IPS-15b (cell line): Measurements from ENCODE around the gene LMTK2.
"Not testable (repeated sequence)": the region's sequence is repeated elsewhere in the genome, so short reads cannot be mapped to it uniquely, and the experiment has no call there.

ENCODE experiments used
- H3K27me3 ChIP-seq: one replicate; pipeline ENCODE4 v1.6.1; 2013; ENCODE audit warnings: low read length; ENCODE audit not compliant: control insufficient read depth, insufficient read depth
- H3K36me3 ChIP-seq: one replicate; pipeline ENCODE4 v1.6.1; 2013; ENCODE audit warnings: low read length; ENCODE audit not compliant: control insufficient read depth, insufficient read depth
- H3K4me1 ChIP-seq: one replicate; pipeline ENCODE4 v1.6.1; 2013; ENCODE audit warnings: mild to moderate bottlenecking, low read length; ENCODE audit not compliant: control insufficient read depth, insufficient read depth
- H3K4me3 ChIP-seq: one replicate; pipeline ENCODE4 v1.5.1; 2013; ENCODE audit warnings: low read depth, low read length
- H3K9ac ChIP-seq: one replicate; pipeline ENCODE4 v1.6.1; 2013; ENCODE audit warnings: low read depth, mild to moderate bottlenecking, low read length
- H3K9me3 ChIP-seq: one replicate; pipeline ENCODE4 v1.6.1; 2013; ENCODE audit warnings: mild to moderate bottlenecking, low read length; ENCODE audit not compliant: control insufficient read depth, insufficient read depth

The LMTK2 gene

DNA sequence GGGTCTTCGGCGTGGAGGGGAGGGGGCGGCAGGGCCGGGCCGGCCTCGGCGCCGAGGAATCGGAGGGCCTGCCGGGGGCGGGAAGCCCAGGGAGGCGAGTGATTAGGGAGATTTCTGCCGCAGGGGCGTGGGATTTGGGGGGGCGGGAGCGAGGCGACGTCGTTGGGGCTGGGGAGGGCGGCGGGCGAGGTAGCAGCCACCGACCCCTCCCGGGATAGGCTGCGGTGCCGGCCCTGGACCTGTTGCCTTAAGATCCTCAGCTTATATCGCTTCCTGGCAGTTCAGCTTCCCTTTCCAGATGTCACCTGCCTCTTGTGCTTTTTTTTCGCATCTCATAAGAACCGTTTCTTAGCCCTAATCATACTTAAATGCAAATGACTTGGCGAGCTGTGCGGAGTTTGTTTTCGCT is 655 bp downstream of the LMTK2 start:
- Histone ChIP-seq H3K9ac (no peak overlapping the region), H3K9me3 (no peaks in the 10 kb centered on the region), H3K4me1 (peaks cover 9% of the 10 kb centered on the region), H3K36me3 (peaks cover 2% of the 10 kb centered on the region), H3K4me3 (peak overlapping the region; percentile 76), H3K27me3 (no peaks in the 10 kb centered on the region)

DNA sequence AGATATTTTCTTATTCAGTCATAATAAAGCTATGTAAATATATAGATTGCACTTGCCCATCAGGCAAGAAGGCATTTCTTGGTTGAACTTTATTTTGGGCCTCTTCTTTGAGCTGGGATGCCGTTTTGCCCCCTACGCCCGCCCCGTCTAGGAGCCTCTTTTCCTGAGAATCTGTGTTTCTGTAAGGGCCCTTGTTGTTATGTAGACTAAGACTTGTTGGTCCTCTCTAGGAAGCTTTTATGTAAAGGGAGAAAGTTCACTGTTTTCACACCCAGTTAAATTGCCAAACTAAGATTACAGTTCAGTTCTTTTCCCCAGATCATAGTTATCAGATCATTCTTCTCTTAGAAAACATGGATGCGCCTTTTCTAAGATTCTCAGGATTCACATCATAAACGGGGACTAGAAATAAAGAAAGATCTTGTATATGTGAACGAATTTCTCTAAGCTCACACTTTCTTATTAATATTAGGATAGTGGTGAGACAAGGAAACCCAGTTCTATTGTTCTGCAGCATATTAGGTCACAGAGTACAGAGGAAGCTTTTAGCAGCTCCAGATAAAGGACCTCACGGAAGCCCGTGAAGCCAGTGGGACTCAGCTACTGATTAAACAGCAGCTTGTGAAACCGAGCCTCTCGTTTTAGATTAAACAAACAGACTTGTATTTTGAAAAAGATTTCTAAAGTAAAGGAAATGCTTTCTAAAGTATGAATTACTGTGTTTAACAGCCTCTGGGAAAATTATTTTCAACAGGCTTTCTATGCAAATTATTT is 3.8 kb downstream of the LMTK2 start:
- Histone ChIP-seq H3K36me3 (peaks cover 2% of the 10 kb centered on the region), H3K9me3 (no peaks in the 10 kb centered on the region), H3K4me3 (peak overlapping the region; percentile 16), H3K27me3 (no peaks in the 10 kb centered on the region), H3K9ac (no peak overlapping the region), H3K4me1 (peaks cover 11% of the 10 kb centered on the region)

DNA sequence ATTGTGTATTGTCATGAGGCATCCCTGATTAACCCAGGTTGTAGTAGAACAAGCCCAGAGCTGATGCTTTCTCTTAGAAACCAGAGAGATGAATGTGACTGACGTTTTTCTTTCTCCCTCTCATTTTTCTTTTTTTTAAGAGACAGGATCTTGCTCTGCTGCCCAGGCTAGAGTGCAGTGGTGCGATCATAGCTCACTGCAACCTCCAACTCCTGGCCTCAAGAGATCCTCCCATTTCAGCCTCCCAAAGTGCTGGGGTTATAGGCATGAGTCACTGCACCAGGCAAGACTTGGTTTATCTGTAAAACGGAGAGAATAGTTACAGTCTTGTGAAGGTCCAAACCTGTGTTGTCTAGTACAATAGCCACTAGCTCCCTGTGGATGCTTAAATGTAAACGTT is 5.4 kb downstream of the LMTK2 start:
- Histone ChIP-seq H3K9ac (no peak overlapping the region), H3K36me3 (no peaks in the 10 kb centered on the region), H3K9me3 (no peaks in the 10 kb centered on the region), H3K27me3 (no peaks in the 10 kb centered on the region), H3K4me1 (peaks cover 15% of the 10 kb centered on the region), H3K4me3 (no peak overlapping the region)

- no peak overlapping the region for H3K4me3 ChIP-seq
- no peaks in the 10 kb centered on the region for H3K36me3 ChIP-seq
- no peaks in the 10 kb centered on the region for H3K27me3 ChIP-seq
- H3K9me3 ChIP-seq, result no peaks in the 10 kb centered on the region
- H3K4me1 ChIP-seq, result peaks cover 10% of the 10 kb centered on the region
- no peak overlapping the region for H3K9ac ChIP-seq
These were observed 9.3 kb downstream of the LMTK2 start for GRCh38 chr7:98115746-98116525.

GRCh38 chr7:98116656-98117461 is 10.2 kb downstream of the LMTK2 start:
- H3K9ac ChIP-seq, result no peak overlapping the region
- no peaks in the 10 kb centered on the region for H3K9me3 ChIP-seq
- no peak overlapping the region for H3K4me3 ChIP-seq
- H3K36me3 ChIP-seq, result no peaks in the 10 kb centered on the region
- H3K4me1 ChIP-seq, result peaks cover 5% of the 10 kb centered on the region
- no peaks in the 10 kb centered on the region for H3K27me3 ChIP-seq

GRCh38 chr7:98119256-98119918 is 12.7 kb downstream of the LMTK2 start:
- Histone ChIP-seq H3K4me3 (no peak overlapping the region), H3K9ac (no peak overlapping the region), H3K4me1 (peaks cover 5% of the 10 kb centered on the region), H3K27me3 (no peaks in the 10 kb centered on the region), H3K36me3 (no peaks in the 10 kb centered on the region), H3K9me3 (no peaks in the 10 kb centered on the region)

DNA sequence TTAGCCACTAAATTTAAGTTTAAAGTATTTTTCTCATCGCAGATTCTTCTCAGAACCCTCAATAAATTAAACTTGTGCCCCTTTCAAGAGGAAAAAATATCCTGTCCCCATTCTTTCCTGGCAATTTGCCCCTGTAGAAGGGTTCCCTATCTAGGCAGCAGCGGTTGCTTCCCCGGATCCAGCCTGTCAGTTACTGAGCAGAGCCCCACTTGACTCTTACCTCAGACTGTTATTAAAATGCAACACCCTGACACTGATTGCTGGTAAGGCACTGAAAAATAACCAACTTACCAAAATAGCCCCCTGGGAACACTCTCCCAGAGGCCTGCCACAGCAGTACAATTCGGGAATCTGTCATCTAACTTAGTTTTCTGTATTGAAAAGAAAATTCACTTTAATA is 13.9 kb downstream of the LMTK2 start:
- Histone ChIP-seq H3K4me1 (peaks cover 3% of the 10 kb centered on the region), H3K27me3 (no peaks in the 10 kb centered on the region), H3K36me3 (no peaks in the 10 kb centered on the region), H3K9ac (no peak overlapping the region), H3K4me3 (no peak overlapping the region), H3K9me3 (no peaks in the 10 kb centered on the region)

GRCh38 chr7:98121388-98121787 is 14.7 kb downstream of the LMTK2 start:
- not testable (repeated sequence) for H3K4me3 ChIP-seq, H3K9me3 ChIP-seq, H3K4me1 ChIP-seq, H3K9ac ChIP-seq, H3K36me3 ChIP-seq, H3K27me3 ChIP-seq

DNA sequence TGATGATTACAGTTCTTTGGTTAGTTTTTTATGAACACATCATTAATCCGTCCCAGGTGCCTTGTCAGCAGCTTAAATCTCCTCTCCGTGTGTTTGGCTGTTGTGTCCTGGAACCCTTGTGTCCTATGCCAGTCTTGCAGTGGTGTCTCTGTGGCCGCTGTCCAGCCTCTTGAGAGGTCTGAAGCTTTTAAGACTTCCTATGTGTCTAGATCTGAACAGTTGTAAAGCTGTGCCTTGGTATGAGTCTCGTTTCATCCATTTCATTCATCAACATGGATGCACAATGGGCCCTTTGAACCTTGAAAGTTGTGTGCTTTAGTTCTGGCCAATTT is 16.7 kb downstream of the LMTK2 start:
- Histone ChIP-seq H3K4me1 (no peaks in the 10 kb centered on the region), H3K4me3 (no peak overlapping the region), H3K36me3 (no peaks in the 10 kb centered on the region)

GRCh38 chr7:98125759-98126158 is 19.1 kb downstream of the LMTK2 start:
- H3K27me3 ChIP-seq, result no peaks in the 10 kb centered on the region
- H3K36me3 ChIP-seq, result no peaks in the 10 kb centered on the region

More for the DNA sequence above, 16.7 kb downstream of the LMTK2 start:
- no peak overlapping the region for H3K9ac ChIP-seq
- no peaks in the 10 kb centered on the region for H3K27me3 ChIP-seq
- no peaks in the 10 kb centered on the region for H3K9me3 ChIP-seq

DNA sequence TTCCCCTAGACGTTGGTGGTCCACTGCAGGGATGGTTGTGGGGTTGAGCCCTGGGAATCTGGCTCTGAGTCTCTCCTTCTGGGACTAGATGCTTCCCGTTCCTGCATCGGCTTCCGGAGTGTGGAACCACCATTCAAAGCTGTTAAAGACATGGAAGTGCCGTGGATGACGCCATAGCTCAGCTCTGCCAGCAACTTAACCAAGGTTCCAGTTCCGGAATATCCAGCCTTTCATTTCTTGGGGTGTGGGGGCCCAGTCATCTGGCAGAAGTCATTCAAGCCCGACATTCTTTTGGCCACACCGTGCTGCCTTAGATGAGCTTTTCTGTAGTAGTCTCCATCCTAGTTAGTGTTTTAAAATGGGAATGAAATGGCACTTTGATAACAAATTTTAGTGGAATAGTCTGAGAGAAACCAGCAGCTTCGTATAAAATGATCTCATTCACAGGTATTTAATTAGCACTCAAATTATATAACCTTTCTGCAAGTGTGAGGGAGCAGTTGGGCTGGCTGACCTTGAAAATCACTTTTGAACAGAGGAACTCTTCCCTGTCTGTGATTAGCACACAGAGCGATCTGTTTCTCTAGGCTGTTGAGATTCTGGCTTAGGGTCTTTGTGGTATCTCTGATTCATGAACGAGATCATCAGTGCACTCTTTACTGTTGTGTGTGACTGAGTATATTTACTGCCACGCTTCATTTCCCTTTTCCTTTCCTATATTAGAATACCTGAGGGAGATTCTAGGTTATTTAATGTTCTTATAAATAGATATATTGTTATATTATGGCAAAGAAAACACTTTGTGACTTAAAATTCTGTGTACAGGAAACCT is 19.9 kb downstream of the LMTK2 start:
- no peaks in the 10 kb centered on the region for H3K4me1 ChIP-seq
- H3K36me3 ChIP-seq, result no peaks in the 10 kb centered on the region
- no peaks in the 10 kb centered on the region for H3K9me3 ChIP-seq
- H3K4me3 ChIP-seq, result no peak overlapping the region
- H3K27me3 ChIP-seq, result no peaks in the 10 kb centered on the region
- no peak overlapping the region for H3K9ac ChIP-seq

More at GRCh38 chr7:98125759-98126158, 19.1 kb downstream of the LMTK2 start:
- Histone ChIP-seq H3K9ac (no peak overlapping the region), H3K4me3 (no peak overlapping the region), H3K4me1 (no peaks in the 10 kb centered on the region), H3K9me3 (no peaks in the 10 kb centered on the region)
